SU-DHL-6 (cell line): ENCODE results near the gene BSND.
"Not testable (repeated sequence)": the region's sequence is repeated elsewhere in the genome, so short reads cannot be mapped to it uniquely, and the experiment has no call there.

Experiments used
- H2AFZ ChIP-seq: fragments of 200-600 bp; sonication (generic); 2 replicates; pipeline ENCODE4 v1.6.1; 2014; ENCODE audit warnings: low read depth, mild to moderate bottlenecking, moderate library complexity, mixed read lengths, antibody characterized with exemption, low read length; ENCODE audit not compliant: severe bottlenecking
- H3F3A ChIP-seq: fragments of 200-600 bp; shearing (Covaris generic); 2 replicates; pipeline ENCODE4 v1.6.0; 2016; ENCODE audit warnings: antibody characterized with exemption, mild to moderate bottlenecking; ENCODE audit not compliant: insufficient read depth
- H3K27ac ChIP-seq: fragments of 200-600 bp; sonication (generic); 2 replicates; pipeline ENCODE4 v1.5.1; 2016; ENCODE audit warnings: low read depth, mild to moderate bottlenecking, low read length, moderate library complexity, mixed read lengths
- H3K27me3 ChIP-seq: fragments of 200-600 bp; sonication (generic), shearing (Covaris generic); 2 replicates; pipeline ENCODE4 v1.6.0; 2014; ENCODE audit warnings: mild to moderate bottlenecking, low read length
- H3K36me3 ChIP-seq: fragments of 200-600 bp; sonication (generic); 2 replicates; pipeline ENCODE4 v1.6.1; 2014; ENCODE audit warnings: mild to moderate bottlenecking, low read length, mixed read lengths
- H3K4me2 ChIP-seq: fragments of 300-600, 200-600 bp; shearing (Covaris generic), sonication (generic); 2 replicates; pipeline ENCODE4 v1.6.0; 2014; ENCODE audit warnings: low read length, low read depth, mild to moderate bottlenecking; ENCODE audit not compliant: poor library complexity, severe bottlenecking
- H3K4me3 ChIP-seq: fragments of 200-600 bp; sonication (generic); 2 replicates; pipeline ENCODE4 v1.5.1; 2014; ENCODE audit warnings: antibody characterized with exemption, low read length, mild to moderate bottlenecking, mixed read lengths; ENCODE audit not compliant: insufficient read depth, poor library complexity, severe bottlenecking
- H3K79me2 ChIP-seq: fragments of 200-600 bp; sonication (generic); 2 replicates; pipeline ENCODE4 v1.6.1; 2014; ENCODE audit warnings: mild to moderate bottlenecking, low read length, moderate library complexity; ENCODE audit not compliant: insufficient read depth
- H3K9ac ChIP-seq: fragments of 200-600 bp; sonication (generic); 2 replicates; pipeline ENCODE4 v1.7.0; 2014; ENCODE audit warnings: mild to moderate bottlenecking, low read length
- H3K9me2 ChIP-seq: fragments of 200-600 bp; sonication (generic); replicated peaks from 2 replicates; pipeline ENCODE4 v1.6.1; 2014; ENCODE audit warnings: low read length; ENCODE audit not compliant: insufficient read depth
- H3K9me3 ChIP-seq: fragments of 200-600 bp; sonication (generic); 2 replicates; pipeline ENCODE4 v1.6.1; 2014; ENCODE audit warnings: low read length, mixed read lengths; ENCODE audit not compliant: insufficient read depth
- H4K20me1 ChIP-seq: fragments of 200-600 bp; sonication (generic); 2 replicates; pipeline ENCODE4 v1.6.1; 2014; ENCODE audit warnings: low read depth, mild to moderate bottlenecking, antibody characterized with exemption, low read length, moderate library complexity, mixed read lengths
- CTCF ChIP-seq: fragments of 200-600 bp; sonication (generic); IDR thresholded peaks from one replicate; pipeline ENCODE4 v1.5.1; 2017; ENCODE audit warnings: antibody characterized with exemption, mild to moderate bottlenecking, low read length, moderate library complexity; ENCODE audit not compliant: insufficient read depth, poor library complexity, severe bottlenecking
- EZH2phosphoT487 ChIP-seq: fragments of 200-600 bp; sonication (generic), shearing (Covaris generic); conservative IDR thresholded peaks from 2 replicates; pipeline ENCODE4 v1.6.1; 2018; ENCODE audit warnings: mild to moderate bottlenecking, antibody characterized with exemption, low read length, moderate library complexity, mixed read lengths

BSND gene

GRCh38 chr1:54959241-54959640 is 39.5 kb upstream of the BSND start:
- H3K4me2 ChIP-seq: no peak overlapping the region
- no peak overlapping the region for H3K4me3 ChIP-seq
- no peak overlapping the region for H2AFZ ChIP-seq
- no peaks in the 10 kb centered on the region for H3F3A ChIP-seq
- H3K27ac ChIP-seq: no peak overlapping the region
- H3K9me3 ChIP-seq: peaks cover 10% of the 10 kb centered on the region; the same call in 1 of the 2 replicates
- H3K36me3 ChIP-seq: no peaks in the 10 kb centered on the region
- no peaks in the 10 kb centered on the region for H3K79me2 ChIP-seq
- no peak for TF ChIP-seq CTCF
- no peaks in the 10 kb centered on the region for H3K9me2 ChIP-seq
- H4K20me1 ChIP-seq: no peaks in the 10 kb centered on the region
- no peak overlapping the region for H3K9ac ChIP-seq
- H3K27me3 ChIP-seq: no peaks in the 10 kb centered on the region

DNA sequence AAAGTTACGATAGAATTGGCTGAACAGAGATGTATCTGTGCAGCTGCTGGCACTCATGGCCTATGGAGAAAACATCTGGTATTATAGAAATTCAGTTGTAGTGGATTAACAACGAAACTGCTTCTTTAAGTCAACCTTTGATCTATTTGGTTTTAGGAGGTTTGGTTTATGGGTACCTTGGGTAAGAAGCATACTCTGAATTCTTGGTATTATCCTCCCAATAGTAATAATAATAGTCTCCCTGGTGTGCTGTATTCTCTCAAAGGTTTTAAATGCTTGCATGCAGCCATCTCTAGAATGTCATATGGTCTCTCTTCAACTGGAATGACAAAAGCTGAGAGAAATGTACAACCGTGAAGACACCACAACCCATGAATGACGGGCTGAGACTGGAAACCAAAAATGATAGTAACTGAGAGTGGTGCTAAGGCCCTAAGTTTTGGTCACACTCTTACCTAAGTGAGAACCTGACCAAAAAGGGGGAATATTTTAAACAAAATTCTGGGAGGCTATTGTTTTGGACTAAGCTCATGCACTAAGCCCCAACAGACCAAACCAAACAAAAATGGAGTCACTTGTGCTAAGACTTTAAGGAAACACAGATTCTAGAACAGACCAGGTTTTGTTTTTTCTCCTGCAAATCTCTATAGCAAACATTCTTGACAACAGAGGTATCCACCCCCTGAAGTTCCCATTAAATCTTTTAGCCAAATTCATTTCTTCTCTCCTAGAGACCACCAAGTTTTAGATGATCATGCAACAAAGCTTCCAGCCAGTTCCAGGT is 35.9 kb upstream of the BSND start:
- H3K9ac ChIP-seq: no peak overlapping the region
- no peaks in the 10 kb centered on the region for H3K27me3 ChIP-seq
- TF ChIP-seq CTCF (no peak), EZH2phosphoT487 (no peak)
- no peak overlapping the region for H3K4me2 ChIP-seq
- no peak overlapping the region for H3K27ac ChIP-seq
- H3K79me2 ChIP-seq: no peaks in the 10 kb centered on the region
- H3K4me3 ChIP-seq: no peak overlapping the region
- H2AFZ ChIP-seq: no peak overlapping the region
- peaks cover 6% of the 10 kb centered on the region; the same call in 1 of the 2 replicates for H3K9me3 ChIP-seq
- H3F3A ChIP-seq: no peaks in the 10 kb centered on the region
- H3K36me3 ChIP-seq: no peaks in the 10 kb centered on the region
- H3K9me2 ChIP-seq: no peaks in the 10 kb centered on the region
- H4K20me1 ChIP-seq: no peaks in the 10 kb centered on the region

GRCh38 chr1:54963829-54964228 is 34.9 kb upstream of the BSND start:
- not testable (repeated sequence) for H3K27me3 ChIP-seq, H3K27ac ChIP-seq, H3K9ac ChIP-seq, H3K9me2 ChIP-seq, H3K36me3 ChIP-seq, H4K20me1 ChIP-seq, H3K4me3 ChIP-seq, H3K79me2 ChIP-seq, H3F3A ChIP-seq, H3K9me3 ChIP-seq, H2AFZ ChIP-seq, H3K4me2 ChIP-seq

DNA sequence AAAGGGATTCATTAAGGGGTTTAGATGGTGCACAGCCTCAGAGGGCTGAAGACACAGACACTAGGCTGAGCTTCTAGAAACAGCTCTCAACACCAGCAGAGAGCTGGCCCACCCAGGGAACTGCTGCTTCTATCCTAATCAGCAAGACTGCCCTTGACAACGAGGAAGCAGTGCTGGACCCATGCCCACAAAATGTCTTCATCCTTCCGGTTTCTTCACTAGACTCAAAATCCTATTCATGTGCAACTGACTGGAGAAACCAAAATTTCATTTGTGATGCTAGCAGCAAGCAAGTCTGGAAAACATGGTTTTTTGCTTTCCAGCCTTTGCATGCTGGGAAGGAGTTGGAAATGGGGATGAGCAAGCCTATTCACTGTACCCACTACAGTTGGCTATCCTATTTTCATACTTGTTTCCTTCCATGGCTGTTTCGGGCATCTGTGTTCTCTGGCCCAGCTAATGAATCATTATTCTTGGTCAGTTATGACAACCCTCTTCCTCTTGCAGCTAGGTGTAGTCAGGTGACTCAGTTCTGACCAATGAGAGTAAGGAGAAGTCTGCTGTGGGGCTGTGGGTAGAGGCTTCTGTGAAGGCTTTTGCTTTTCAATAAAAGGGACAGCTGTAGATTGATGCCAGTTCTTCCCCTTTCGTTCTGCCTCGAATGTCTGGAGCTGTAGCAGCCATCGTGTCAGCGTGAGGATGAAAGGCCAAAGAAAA is 33.0 kb upstream of the BSND start:
- no peaks in the 10 kb centered on the region for H3K9me2 ChIP-seq
- no peak overlapping the region for H3K9ac ChIP-seq
- H3K27me3 ChIP-seq: no peaks in the 10 kb centered on the region
- H3K4me2 ChIP-seq: peak overlapping the region; percentile 42
- H3K79me2 ChIP-seq: no peaks in the 10 kb centered on the region
- no peaks in the 10 kb centered on the region for H3K36me3 ChIP-seq
- H3K27ac ChIP-seq: no peak overlapping the region
- no peaks in the 10 kb centered on the region for H3F3A ChIP-seq
- no peaks in the 10 kb centered on the region for H4K20me1 ChIP-seq
- no peak overlapping the region for H3K4me3 ChIP-seq
- TF ChIP-seq CTCF (no peak), EZH2phosphoT487 (no peak)
- H2AFZ ChIP-seq: peak overlapping the region; percentile 61
- no peaks in the 10 kb centered on the region for H3K9me3 ChIP-seq
